Activated B cell treated with CpG ODN at 0.5 μM for 24 hours (primary cell): ENCODE data around the gene RASGRP2. TPM values are rescaled to one million over a fixed set of nuclear protein-coding genes. Genes with fewer than 3 reads are reported as not detected.
"Not testable (repeated sequence)": the region's sequence is repeated elsewhere in the genome, so short reads cannot be mapped to it uniquely, and the experiment has no call there.

Source experiments
- ATAC-seq: fragments of 200-7000 bp; cut with Tn5 transposase; one replicate; pipeline ENCODE4 v1.10.0; 2021; ENCODE audit warnings: low read depth, mild to moderate bottlenecking, moderate library complexity
- CTCF ChIA-PET: fragments of 350-600 bp; sonication (Branson Sonifier 250); formaldehyde crosslinking; loops from one replicate; lab custom pipeline; 2021; ENCODE audit warnings: antibody characterized with exemption; lab: Charles Lee
- POLR2A ChIA-PET: fragments of 350-600 bp; sonication (Branson Sonifier 250); formaldehyde crosslinking; loops from one replicate; lab custom pipeline; 2021; ENCODE audit warnings: antibody characterized with exemption; lab: Charles Lee
- DNase-seq: peaks from one replicate; pipeline ENCODE4 v3.0.0; 2022
- H3K27ac Mint-ChIP-seq: one replicate; pipeline ENCODE4 v1.8.0; 2020; ENCODE audit warnings: mixed read lengths
- H3K27me3 Mint-ChIP-seq: one replicate; pipeline ENCODE4 v1.8.0; 2021; ENCODE audit warnings: mixed read lengths
- H3K36me3 Mint-ChIP-seq: one replicate; pipeline ENCODE4 v1.8.0; 2021; ENCODE audit warnings: low read depth, mixed read lengths
- H3K4me1 Mint-ChIP-seq: one replicate; pipeline ENCODE4 v1.8.0; 2021; ENCODE audit warnings: mixed read lengths
- H3K4me3 Mint-ChIP-seq: one replicate; pipeline ENCODE4 v1.8.0; 2020; ENCODE audit warnings: mild to moderate bottlenecking, mixed read lengths
- H3K9me3 Mint-ChIP-seq: one replicate; pipeline ENCODE4 v1.8.0; 2020; ENCODE audit warnings: mixed read lengths
- intact Hi-C: fragments of 100-400 bp; cut with micrococcal nuclease; formaldehyde crosslinking; loops from one replicate; pipeline ENCODE4 v1.15.1; 2024
- total RNA-seq: library from RNA; stranded (reverse); gene quantifications from 2 replicates; pipeline ENCODE4 v1.2.3, GENCODE V29; 2022
- TF ChIP-seq, protein P1 (sequence below): fragments of 200-600 bp; IDR thresholded peaks from one replicate; pipeline ENCODE4 v1.8.0; 2022; ENCODE audit warnings: antibody characterized with exemption, mild to moderate bottlenecking

Gene RASGRP2
- total RNA-seq, 1 donor from 2014 or later = 177 TPM

DNA sequence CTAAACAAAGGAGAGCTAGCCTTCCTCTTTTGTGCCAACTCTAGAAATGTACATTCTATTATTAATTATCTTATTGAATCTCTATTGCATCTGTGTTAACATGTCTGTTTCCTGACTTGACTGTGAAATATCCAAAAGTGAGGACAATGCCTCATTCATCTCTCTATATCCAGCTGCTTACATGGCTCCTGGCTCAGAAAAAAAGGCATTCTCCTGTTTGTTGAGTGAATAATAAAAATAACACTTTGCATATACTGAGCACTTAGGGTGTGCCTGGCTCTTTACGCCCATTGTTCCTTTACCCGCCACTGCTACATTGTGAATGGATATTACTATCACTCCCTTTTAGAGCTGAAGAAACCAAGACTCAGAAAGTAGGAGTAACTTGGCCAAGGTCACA, 40.9 kb downstream of the RASGRP2 start:
- ATAC-seq (no peak), DNase-seq (no peak)
- Mint-ChIP-seq H3K4me1 (peaks cover 1% of the 10 kb centered on the region), H3K4me3 (no peak overlapping the region), H3K27ac (no peak overlapping the region), H3K36me3 (no peaks in the 10 kb centered on the region), H3K9me3 (no peaks in the 10 kb centered on the region), H3K27me3 (peaks cover 26% of the 10 kb centered on the region)
- POLR2A ChIA-PET = no interaction called here
- intact Hi-C loops = no loop called here
- TF ChIP-seq, protein P1, sequence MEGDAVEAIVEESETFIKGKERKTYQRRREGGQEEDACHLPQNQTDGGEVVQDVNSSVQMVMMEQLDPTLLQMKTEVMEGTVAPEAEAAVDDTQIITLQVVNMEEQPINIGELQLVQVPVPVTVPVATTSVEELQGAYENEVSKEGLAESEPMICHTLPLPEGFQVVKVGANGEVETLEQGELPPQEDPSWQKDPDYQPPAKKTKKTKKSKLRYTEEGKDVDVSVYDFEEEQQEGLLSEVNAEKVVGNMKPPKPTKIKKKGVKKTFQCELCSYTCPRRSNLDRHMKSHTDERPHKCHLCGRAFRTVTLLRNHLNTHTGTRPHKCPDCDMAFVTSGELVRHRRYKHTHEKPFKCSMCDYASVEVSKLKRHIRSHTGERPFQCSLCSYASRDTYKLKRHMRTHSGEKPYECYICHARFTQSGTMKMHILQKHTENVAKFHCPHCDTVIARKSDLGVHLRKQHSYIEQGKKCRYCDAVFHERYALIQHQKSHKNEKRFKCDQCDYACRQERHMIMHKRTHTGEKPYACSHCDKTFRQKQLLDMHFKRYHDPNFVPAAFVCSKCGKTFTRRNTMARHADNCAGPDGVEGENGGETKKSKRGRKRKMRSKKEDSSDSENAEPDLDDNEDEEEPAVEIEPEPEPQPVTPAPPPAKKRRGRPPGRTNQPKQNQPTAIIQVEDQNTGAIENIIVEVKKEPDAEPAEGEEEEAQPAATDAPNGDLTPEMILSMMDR = no peak
- CTCF ChIA-PET = interaction anchor here (1.2 to 2.9 kb wide), 2 partner anchors 14 to 62 kb away, joined by 3 to 25 read pairs; no protein-coding TSS in a partner anchor

- H3K4me3 Mint-ChIP-seq, ATAC-seq, H3K27ac Mint-ChIP-seq, H3K36me3 Mint-ChIP-seq, H3K4me1 Mint-ChIP-seq, CTCF ChIA-PET, POLR2A ChIA-PET, H3K9me3 Mint-ChIP-seq, DNase-seq, intact Hi-C loops: not testable (repeated sequence)
- peaks cover 22% of the 10 kb centered on the region for H3K27me3 Mint-ChIP-seq
Measured at GRCh38 chr11:64701956-64702355, 42.0 kb downstream of the RASGRP2 start.

GRCh38 chr11:64698427-64698826, 45.5 kb downstream of the RASGRP2 start:
- H3K9me3 Mint-ChIP-seq = no peaks in the 10 kb centered on the region
- intact Hi-C loops = no loop called here
- POLR2A ChIA-PET = interaction anchor here (0.5 kb wide), 1 partner anchor 11 kb away, joined by 3 read pairs; no protein-coding TSS in a partner anchor

DNA sequence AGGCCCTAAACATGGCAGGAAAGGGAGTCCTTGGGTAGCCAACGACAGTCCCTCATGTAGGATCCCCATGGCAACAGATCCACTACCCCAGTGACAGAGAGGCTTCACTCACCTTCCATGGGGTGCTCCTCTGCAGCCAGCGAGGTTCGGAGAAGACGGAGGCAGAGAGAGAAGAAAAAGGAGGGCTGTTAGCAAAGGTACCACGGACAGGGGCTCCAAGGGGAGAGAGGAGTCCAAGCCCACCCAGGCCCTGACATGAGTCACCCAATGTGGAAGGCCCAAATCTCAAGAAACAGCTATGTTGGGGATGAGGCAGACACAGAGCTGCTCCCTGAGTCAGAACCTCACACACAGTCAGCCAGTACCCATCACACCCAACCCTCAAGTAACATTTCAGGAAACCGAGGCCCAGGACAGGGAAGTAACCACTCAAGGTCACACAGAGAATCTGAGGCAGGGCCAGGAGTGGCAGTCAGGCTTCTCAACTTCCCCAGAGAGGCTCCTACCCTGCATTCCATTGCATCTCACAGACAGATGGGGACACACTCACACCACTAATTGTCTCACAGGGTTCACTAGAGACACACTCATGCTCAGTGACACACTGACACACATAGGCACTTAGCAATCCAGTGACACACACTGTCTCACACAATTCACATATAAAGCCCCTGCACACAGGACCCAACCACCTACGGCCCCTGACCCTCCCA, 46.1 kb downstream of the RASGRP2 start:
- H3K27ac Mint-ChIP-seq = no peak overlapping the region
- TF ChIP-seq, protein P1 = no peak
- intact Hi-C loops = no loop called here
- DNase-seq (no peak), ATAC-seq (no peak)
- H3K27me3 Mint-ChIP-seq = peaks cover 14% of the 10 kb centered on the region
- ChIA-PET POLR2A (no interaction called here), CTCF (interaction anchor here (1.5 kb wide), 1 partner anchor 9 kb away, joined by 9 read pairs; no protein-coding TSS in a partner anchor)
- no peaks in the 10 kb centered on the region for H3K9me3 Mint-ChIP-seq
- H3K4me3 Mint-ChIP-seq = no peak overlapping the region
- H3K4me1 Mint-ChIP-seq = peaks cover 17% of the 10 kb centered on the region
- no peaks in the 10 kb centered on the region for H3K36me3 Mint-ChIP-seq

More at GRCh38 chr11:64698427-64698826, 45.5 kb downstream of the RASGRP2 start:
- Mint-ChIP-seq H3K4me1 (peaks cover 14% of the 10 kb centered on the region), H3K4me3 (no peak overlapping the region), H3K36me3 (no peaks in the 10 kb centered on the region), H3K27me3 (peaks cover 16% of the 10 kb centered on the region), H3K27ac (no peak overlapping the region)
- TF ChIP-seq, protein P1 = no peak
- CTCF ChIA-PET = interaction anchor here (1.5 kb wide), 1 partner anchor 10 kb away, joined by 9 read pairs; no protein-coding TSS in a partner anchor
- no peak for ATAC-seq
- DNase-seq = no peak

DNA sequence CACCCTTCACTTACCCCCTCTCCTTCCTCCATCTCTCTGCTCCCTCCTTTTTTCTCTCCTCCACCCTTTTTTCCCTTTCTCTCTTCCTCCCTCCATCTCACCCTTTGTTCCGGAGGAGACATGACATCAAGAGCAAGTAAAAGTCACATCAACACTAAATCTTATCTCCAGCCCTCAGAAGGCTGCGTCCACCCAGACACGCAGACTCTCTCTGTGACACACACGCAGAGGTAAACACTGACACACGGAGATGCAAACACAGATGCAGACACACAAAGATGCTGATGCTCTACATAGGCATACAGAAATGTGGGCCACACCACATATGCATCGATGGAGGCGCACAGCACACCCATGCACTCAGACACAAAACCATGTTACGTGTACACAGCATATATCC, 47.9 kb downstream of the RASGRP2 start:
- no peak overlapping the region for H3K27ac Mint-ChIP-seq
- peaks cover 21% of the 10 kb centered on the region for H3K27me3 Mint-ChIP-seq
- CTCF ChIA-PET = no interaction called here
- no peak for ATAC-seq
- H3K36me3 Mint-ChIP-seq = no peaks in the 10 kb centered on the region
- TF ChIP-seq, protein P1 = no peak
- POLR2A ChIA-PET = no interaction called here
- intact Hi-C loops = no loop called here
- no peak for DNase-seq
- H3K9me3 Mint-ChIP-seq = no peaks in the 10 kb centered on the region
- peaks cover 20% of the 10 kb centered on the region for H3K4me1 Mint-ChIP-seq
- H3K4me3 Mint-ChIP-seq = no peak overlapping the region
